Activated CD8-positive, alpha-beta T cell treated with anti-CD3 and anti-CD28 coated beads for 36 hours (primary cell): Measurements from ENCODE around the gene TDP1. TPM values are rescaled to one million over a fixed set of nuclear protein-coding genes. Genes with fewer than 3 reads are reported as not detected.

Experiments
- ATAC-seq: fragments of 200-7000 bp; cut with Tn5 transposase; one replicate; pipeline ENCODE4 v1.10.0; 2021; ENCODE audit warnings: mild to moderate bottlenecking, moderate library complexity
- CTCF ChIA-PET: fragments of 350-600 bp; sonication (Branson Sonifier 250); formaldehyde crosslinking; loops from one replicate; lab custom pipeline; 2021; ENCODE audit warnings: antibody characterized with exemption; lab: Charles Lee
- POLR2A ChIA-PET: fragments of 350-600 bp; sonication (Branson Sonifier 250); formaldehyde crosslinking; loops from one replicate; lab custom pipeline; 2021; ENCODE audit warnings: antibody characterized with exemption; lab: Charles Lee
- DNase-seq: peaks from one replicate; pipeline ENCODE4 v3.0.0-alpha.2; 2020
- H3K27ac Mint-ChIP-seq: one replicate; pipeline ENCODE4 v1.8.0; 2021; ENCODE audit warnings: mild to moderate bottlenecking, mixed read lengths
- H3K27me3 Mint-ChIP-seq: one replicate; pipeline ENCODE4 v1.8.0; 2021; ENCODE audit warnings: mixed read lengths
- H3K36me3 Mint-ChIP-seq: one replicate; pipeline ENCODE4 v1.8.0; 2021; ENCODE audit warnings: low read depth, mixed read lengths
- H3K4me1 Mint-ChIP-seq: one replicate; pipeline ENCODE4 v1.8.0; 2021; ENCODE audit warnings: low read depth, mixed read lengths
- H3K4me3 Mint-ChIP-seq: one replicate; pipeline ENCODE4 v1.8.0; 2021; ENCODE audit warnings: mild to moderate bottlenecking, moderate library complexity, mixed read lengths
- H3K9me3 Mint-ChIP-seq: one replicate; pipeline ENCODE4 v1.8.0; 2021; ENCODE audit warnings: mixed read lengths
- intact Hi-C: fragments of 100-400 bp; cut with micrococcal nuclease; formaldehyde crosslinking; loops from one replicate; pipeline ENCODE4 v1.10.0; 2022
- total RNA-seq, 2 experiments: library from RNA; stranded (reverse); gene quantifications; one replicate each; pipeline ENCODE4 v1.2.3, GENCODE V29; 2021
- TF ChIP-seq, protein P1 (sequence below): fragments of 200-600 bp; IDR thresholded peaks from one replicate; pipeline ENCODE4 v1.8.0; 2022; ENCODE audit warnings: antibody characterized with exemption, mild to moderate bottlenecking

The TDP1 gene
- total RNA-seq, 2 experiments from 2014 or later = 97.2 to 103 TPM

DNA sequence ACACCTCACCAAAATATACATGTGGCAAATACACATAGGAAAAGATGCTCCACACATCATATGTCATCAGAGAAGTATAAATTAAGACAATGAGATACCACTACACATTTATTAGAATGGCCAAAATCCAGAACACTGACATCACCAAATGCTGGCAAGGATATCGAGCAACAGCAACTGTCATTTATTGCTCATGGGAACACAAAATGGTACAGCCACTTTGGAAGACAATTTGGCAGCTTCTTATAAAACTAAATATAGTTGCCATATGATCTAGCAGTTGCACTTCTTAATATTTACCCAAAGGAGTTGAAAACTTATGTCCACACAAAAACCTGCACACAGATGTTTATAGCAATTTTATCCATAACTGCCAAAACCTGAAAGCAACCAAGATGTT lies 99.1 kb downstream of the TDP1 start:
- Mint-ChIP-seq H3K9me3 (no peaks in the 10 kb centered on the region), H3K4me1 (no peaks in the 10 kb centered on the region), H3K27ac (no peak overlapping the region), H3K27me3 (peaks cover 51% of the 10 kb centered on the region), H3K4me3 (no peak overlapping the region), H3K36me3 (no peaks in the 10 kb centered on the region)
- intact Hi-C loops = no loop called here
- CTCF ChIA-PET = interaction anchor here (1.5 kb wide), 1 partner anchor 116 kb away, joined by 3 read pairs; no protein-coding TSS in a partner anchor
- POLR2A ChIA-PET = no interaction called here
- ATAC-seq = no peak
- TF ChIP-seq, protein P1, sequence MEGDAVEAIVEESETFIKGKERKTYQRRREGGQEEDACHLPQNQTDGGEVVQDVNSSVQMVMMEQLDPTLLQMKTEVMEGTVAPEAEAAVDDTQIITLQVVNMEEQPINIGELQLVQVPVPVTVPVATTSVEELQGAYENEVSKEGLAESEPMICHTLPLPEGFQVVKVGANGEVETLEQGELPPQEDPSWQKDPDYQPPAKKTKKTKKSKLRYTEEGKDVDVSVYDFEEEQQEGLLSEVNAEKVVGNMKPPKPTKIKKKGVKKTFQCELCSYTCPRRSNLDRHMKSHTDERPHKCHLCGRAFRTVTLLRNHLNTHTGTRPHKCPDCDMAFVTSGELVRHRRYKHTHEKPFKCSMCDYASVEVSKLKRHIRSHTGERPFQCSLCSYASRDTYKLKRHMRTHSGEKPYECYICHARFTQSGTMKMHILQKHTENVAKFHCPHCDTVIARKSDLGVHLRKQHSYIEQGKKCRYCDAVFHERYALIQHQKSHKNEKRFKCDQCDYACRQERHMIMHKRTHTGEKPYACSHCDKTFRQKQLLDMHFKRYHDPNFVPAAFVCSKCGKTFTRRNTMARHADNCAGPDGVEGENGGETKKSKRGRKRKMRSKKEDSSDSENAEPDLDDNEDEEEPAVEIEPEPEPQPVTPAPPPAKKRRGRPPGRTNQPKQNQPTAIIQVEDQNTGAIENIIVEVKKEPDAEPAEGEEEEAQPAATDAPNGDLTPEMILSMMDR = no peak
- no peak for DNase-seq

DNA sequence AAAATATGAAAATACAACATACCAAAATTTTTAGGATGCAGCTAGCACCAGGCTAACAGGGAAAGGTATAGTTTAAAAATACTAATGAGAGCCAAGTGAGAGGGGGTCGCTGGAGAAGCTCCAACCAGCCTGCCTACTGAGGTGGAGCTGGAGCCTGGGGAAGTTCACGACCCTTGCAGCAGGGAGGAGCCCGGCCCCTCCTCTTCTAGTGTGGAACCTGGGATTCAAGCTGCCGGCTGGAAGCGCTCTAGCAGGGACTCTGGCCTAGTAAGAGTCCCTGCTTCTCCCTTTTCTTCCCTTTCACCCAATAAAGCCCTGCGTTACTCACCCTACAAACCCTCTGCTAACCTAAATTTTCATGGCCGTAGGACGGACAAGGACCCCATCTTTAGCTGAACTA lies 101.1 kb downstream of the TDP1 start:
- Mint-ChIP-seq H3K4me1 (no peaks in the 10 kb centered on the region), H3K4me3 (no peak overlapping the region), H3K9me3 (no peaks in the 10 kb centered on the region), H3K27ac (no peak overlapping the region), H3K36me3 (no peaks in the 10 kb centered on the region), H3K27me3 (peaks cover 54% of the 10 kb centered on the region)
- ATAC-seq = no peak
- ChIA-PET CTCF (no interaction called here), POLR2A (no interaction called here)
- TF ChIP-seq, protein P1 = no peak
- intact Hi-C loops = no loop called here
- DNase-seq = no peak

DNA sequence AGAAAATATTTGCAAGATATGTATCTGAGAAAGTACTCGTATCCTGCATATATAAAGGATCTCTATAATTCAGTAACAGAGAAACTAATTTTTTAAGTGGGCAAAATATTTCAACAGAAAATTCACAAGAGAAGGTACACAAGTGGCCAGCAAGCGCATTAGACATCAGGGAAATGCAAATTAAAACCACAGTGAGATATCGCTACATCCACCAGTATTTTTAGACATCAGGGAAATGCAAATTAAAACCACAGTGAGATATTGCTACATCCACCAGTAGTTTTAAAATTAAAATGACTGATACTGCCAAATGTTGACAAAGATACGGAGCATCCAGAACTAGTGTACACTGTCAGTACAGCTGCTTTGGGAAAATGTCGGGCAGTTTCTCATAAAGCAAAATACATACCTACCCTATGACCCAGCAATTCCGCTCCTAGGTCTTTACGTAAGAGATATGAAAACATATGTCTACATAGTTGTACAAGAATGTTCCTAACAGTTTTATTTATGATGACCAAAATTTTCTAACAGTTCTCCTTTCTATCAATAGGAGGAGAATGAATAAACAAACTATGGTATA lies 103.2 kb downstream of the TDP1 start:
- DNase-seq = no peak

DNA sequence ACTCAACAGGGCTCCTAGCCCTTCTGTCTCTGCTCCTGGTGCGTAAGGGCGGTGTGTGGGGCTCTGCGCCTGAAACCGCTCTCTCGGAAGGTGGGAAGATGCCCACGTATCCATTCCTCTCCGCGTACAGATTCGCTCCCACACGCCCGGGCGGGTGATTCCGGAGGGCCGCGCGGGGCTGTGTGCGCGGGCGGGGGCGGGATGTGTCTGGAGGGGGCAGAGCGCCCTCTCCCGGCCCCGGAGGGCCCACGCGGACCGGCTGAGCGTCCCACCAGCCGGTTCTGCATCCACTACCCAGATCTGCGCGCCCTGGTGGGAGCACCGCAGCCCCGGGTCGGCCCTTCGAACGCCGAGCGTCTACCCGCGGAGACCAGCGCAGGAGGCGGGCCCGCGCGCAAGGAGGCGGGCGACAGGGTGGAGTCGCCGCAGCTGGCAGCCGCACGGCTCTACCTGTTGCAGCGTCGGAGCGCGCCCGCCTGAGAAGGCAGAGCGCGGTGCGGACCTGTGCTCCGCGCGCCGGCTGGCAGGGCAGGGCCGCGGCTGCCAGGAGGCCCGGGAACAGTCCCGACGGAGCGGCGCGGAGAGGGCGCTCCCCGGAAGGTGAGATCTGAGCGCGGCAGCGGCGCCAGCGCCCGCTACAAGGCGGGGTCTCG lies 104.7 kb downstream of the TDP1 start:
- H3K4me3 Mint-ChIP-seq = peak overlapping the region; percentile 65
- POLR2A ChIA-PET = interaction anchor here (0.7 kb wide), 1 partner anchor 104 kb away, joined by 4 read pairs; no protein-coding TSS in a partner anchor
- intact Hi-C loops = no loop called here

More for the DNA sequence above, 103.2 kb downstream of the TDP1 start:
- Mint-ChIP-seq H3K27me3 (peaks cover 63% of the 10 kb centered on the region), H3K36me3 (no peaks in the 10 kb centered on the region), H3K4me1 (peaks cover 9% of the 10 kb centered on the region), H3K9me3 (no peaks in the 10 kb centered on the region), H3K27ac (no peak overlapping the region), H3K4me3 (no peak overlapping the region)
- CTCF ChIA-PET = interaction anchor here (0.9 kb wide), 1 partner anchor 118 kb away, joined by 5 read pairs; no protein-coding TSS in a partner anchor
- POLR2A ChIA-PET = no interaction called here
- TF ChIP-seq, protein P1 = no peak
- no peak for ATAC-seq
- intact Hi-C loops = no loop called here

More for the DNA sequence above, 104.7 kb downstream of the TDP1 start:
- CTCF ChIA-PET = interaction anchor here (0.7 to 1.1 kb wide), 5 partner anchors 16 to 121 kb away, joined by 3 to 5 read pairs (median 4); no protein-coding TSS in a partner anchor
- H3K27ac Mint-ChIP-seq = no peak overlapping the region
- peaks cover 9% of the 10 kb centered on the region for H3K4me1 Mint-ChIP-seq
- H3K27me3 Mint-ChIP-seq = peaks cover 67% of the 10 kb centered on the region
- no peaks in the 10 kb centered on the region for H3K36me3 Mint-ChIP-seq
- H3K9me3 Mint-ChIP-seq = no peaks in the 10 kb centered on the region
- peak; percentile 68 for DNase-seq
- TF ChIP-seq, protein P1 = peak; percentile 71
- ATAC-seq = peak; percentile 81
